WTC11 (cell line): ENCODE data around the gene MED26. TPM values are rescaled to one million over a fixed set of nuclear protein-coding genes. Genes with fewer than 3 reads are reported as not detected.

Source experiments
- ATAC-seq: fragments of 200-7000 bp; cut with Tn5 transposase; 2 replicates; pipeline ENCODE4 v1.10.0; 2021; ENCODE audit warnings: mild to moderate bottlenecking, moderate library complexity
- CTCF ChIA-PET: fragments of 300-600 bp; sonication (Branson Sonifier 250); formaldehyde crosslinking; loops from one replicate; lab custom pipeline; 2021; ENCODE audit warnings: antibody characterized with exemption; lab: Charles Lee
- POLR2A ChIA-PET: fragments of 350-600 bp; sonication (Branson Sonifier 250); formaldehyde crosslinking; loops from one replicate; lab custom pipeline; 2021; ENCODE audit warnings: antibody characterized with exemption; lab: Charles Lee
- DNase-seq: peaks from one replicate; pipeline ENCODE4 v3.0.0; 2021; ENCODE audit warnings: low spot score
- H3K27ac Mint-ChIP-seq: 2 replicates; pipeline ENCODE4 v1.8.0; 2021; ENCODE audit warnings: mixed read lengths
- H3K27me3 Mint-ChIP-seq: 2 replicates; pipeline ENCODE4 v1.8.0; 2021; ENCODE audit warnings: low read depth, mild to moderate bottlenecking, moderate library complexity, mixed read lengths
- H3K36me3 Mint-ChIP-seq: 2 replicates; pipeline ENCODE4 v1.8.0; 2021; ENCODE audit warnings: mixed read lengths
- H3K4me1 Mint-ChIP-seq: 2 replicates; pipeline ENCODE4 v1.8.0; 2022; ENCODE audit warnings: mixed read lengths
- H3K4me3 Mint-ChIP-seq: 2 replicates; pipeline ENCODE4 v1.8.0; 2021; ENCODE audit warnings: mild to moderate bottlenecking, moderate library complexity, mixed read lengths
- H3K9me3 Mint-ChIP-seq: 2 replicates; pipeline ENCODE4 v1.8.0; 2021; ENCODE audit warnings: mixed read lengths
- CREB1 ChIP-seq: sonication (generic); formaldehyde crosslinking; IDR thresholded peaks from 2 replicates; pipeline ENCODE4 v1.8.0; 2023; ENCODE audit warnings: mild to moderate bottlenecking, missing genetic modification reagents
- E2F1 ChIP-seq: sonication (generic); formaldehyde crosslinking; IDR thresholded peaks from 2 replicates; pipeline ENCODE4 v1.8.0; 2022; ENCODE audit warnings: mild to moderate bottlenecking, missing genetic modification reagents
- NFYB ChIP-seq: sonication (generic); formaldehyde crosslinking; conservative IDR thresholded peaks from 2 replicates; pipeline ENCODE4 v1.8.0; 2022; ENCODE audit warnings: low read depth, missing genetic modification reagents
- PRDM15 ChIP-seq: sonication (generic); formaldehyde crosslinking; IDR thresholded peaks from 2 replicates; pipeline ENCODE4 v1.8.0; 2022; ENCODE audit warnings: missing genetic modification reagents
- SP1 ChIP-seq: sonication (generic); formaldehyde crosslinking; conservative IDR thresholded peaks from 2 replicates; pipeline ENCODE4 v1.8.1; 2022; ENCODE audit warnings: missing genetic modification reagents
- TEAD1 ChIP-seq: sonication (generic); formaldehyde crosslinking; IDR thresholded peaks from 2 replicates; pipeline ENCODE4 v1.8.0; 2022; ENCODE audit warnings: mild to moderate bottlenecking, missing genetic modification reagents
- USF1 ChIP-seq: sonication (generic); formaldehyde crosslinking; IDR thresholded peaks from 2 replicates; pipeline ENCODE4 v1.8.0; 2022; ENCODE audit warnings: mild to moderate bottlenecking, missing genetic modification reagents
- USF2 ChIP-seq: sonication (generic); formaldehyde crosslinking; IDR thresholded peaks from 2 replicates; pipeline ENCODE4 v1.8.1; 2023; ENCODE audit warnings: mild to moderate bottlenecking, missing genetic modification reagents, moderate library complexity
- ZNF425 ChIP-seq: fragments of 250-450 bp; sonication (Bioruptor Pico); conservative IDR thresholded peaks from 2 replicates; pipeline ENCODE4 v1.9.0; 2021; ENCODE audit warnings: mild to moderate bottlenecking
- ZNF512 ChIP-seq: sonication (generic); formaldehyde crosslinking; IDR thresholded peaks from 2 replicates; pipeline ENCODE4 v1.8.1; 2022; ENCODE audit warnings: missing genetic modification reagents, borderline replicate concordance
- ZSCAN18 ChIP-seq: fragments of 250-450 bp; sonication (Bioruptor Pico); IDR thresholded peaks from 2 replicates; pipeline ENCODE4 v2.1.2; 2022; ENCODE audit warnings: mild to moderate bottlenecking, moderate library complexity
- total RNA-seq: library from RNA; stranded (reverse); gene quantifications from 3 replicates; pipeline ENCODE4 v1.2.3, GENCODE V29; 2021

Gene MED26
- total RNA-seq, 1 experiment from 2014 or later: 14.2 TPM

GRCh38 chr19:16654627-16655026, 26.6 kb upstream of the MED26 start:
- ChIA-PET CTCF (no interaction called here), POLR2A (no interaction called here)
- H3K27me3 Mint-ChIP-seq: no peaks in the 10 kb centered on the region; the same call in 1 of the 2 replicates
- TF ChIP-seq SP1 (CRISPR knock-in tag) (no peak), PRDM15 (CRISPR knock-in tag) (no peak), TEAD1 (CRISPR knock-in tag) (no peak), ZSCAN18 (CRISPR knock-in tag) (no peak), CREB1 (CRISPR knock-in tag) (no peak)
- ATAC-seq (no peak), DNase-seq (no peak)
- peaks cover 4% of the 10 kb centered on the region; the same call in 1 of the 2 replicates for H3K9me3 Mint-ChIP-seq
- H3K4me3 Mint-ChIP-seq: no peak overlapping the region
- H3K4me1 Mint-ChIP-seq: 0 out of 2 replicates have a peak, but pooled peaks cover 3% of the 10 kb centered on the region
- peaks cover 77% of the 10 kb centered on the region for H3K36me3 Mint-ChIP-seq
- no peak overlapping the region for H3K27ac Mint-ChIP-seq

GRCh38 chr19:16654140-16654539, 26.1 kb upstream of the MED26 start:
- H3K27ac Mint-ChIP-seq: no peak overlapping the region
- H3K9me3 Mint-ChIP-seq: peaks cover 4% of the 10 kb centered on the region; the same call in 1 of the 2 replicates
- no peaks in the 10 kb centered on the region for H3K27me3 Mint-ChIP-seq
- ATAC-seq (peak; percentile 78), DNase-seq (no peak)
- no peak overlapping the region for H3K4me3 Mint-ChIP-seq
- 0 out of 2 replicates have a peak, but pooled peaks cover 3% of the 10 kb centered on the region for H3K4me1 Mint-ChIP-seq
- TF ChIP-seq E2F1 (CRISPR knock-in tag) (no peak), USF2 (CRISPR knock-in tag) (peak; percentile 89), USF1 (peak; percentile 80), ZNF425 (CRISPR knock-in tag) (no peak), NFYB (peak; percentile 78), ZNF512 (CRISPR knock-in tag) (no peak)
- ChIA-PET POLR2A (no interaction called here), CTCF (no interaction called here)
- H3K36me3 Mint-ChIP-seq: peaks cover 77% of the 10 kb centered on the region
